Calu3 (cell line): ENCODE results near the gene LIPA. TPM values are rescaled to one million over a fixed set of nuclear protein-coding genes. Genes with fewer than 3 reads are reported as not detected.
"Not testable (repeated sequence)": the region's sequence is repeated elsewhere in the genome, so short reads cannot be mapped to it uniquely, and the experiment has no call there.

Experiments used
- BruUV-seq: library from RNA; stranded (reverse); fragments of 400-500 nt; replicated peaks from 2 replicates; lab custom pipeline; 2021; lab: Mats Ljungman, UMichigan
- CTCF ChIA-PET: fragments of 300-600 bp; sonication (Branson Sonifier 250); formaldehyde crosslinking; loops from one replicate; lab custom pipeline; 2022; ENCODE audit warnings: antibody characterized with exemption; lab: Charles Lee
- DNase-seq: peaks from one replicate; pipeline ENCODE4 v3.0.0; 2022
- H3K27ac Mint-ChIP-seq: one replicate; pipeline ENCODE4 v1.8.0; 2022; ENCODE audit warnings: mixed read lengths; ENCODE audit not compliant: unreplicated experiment
- H3K27me3 Mint-ChIP-seq: one replicate; pipeline ENCODE4 v1.8.0; 2022; ENCODE audit warnings: mixed read lengths; ENCODE audit not compliant: unreplicated experiment
- H3K36me3 Mint-ChIP-seq: one replicate; pipeline ENCODE4 v1.8.0; 2022; ENCODE audit warnings: mild to moderate bottlenecking, moderate library complexity, mixed read lengths; ENCODE audit not compliant: insufficient read depth, unreplicated experiment
- H3K4me1 Mint-ChIP-seq: one replicate; pipeline ENCODE4 v1.8.0; 2022; ENCODE audit warnings: mild to moderate bottlenecking, low read depth, mixed read lengths; ENCODE audit not compliant: unreplicated experiment
- H3K4me3 Mint-ChIP-seq: one replicate; pipeline ENCODE4 v1.8.0; 2022; ENCODE audit warnings: mild to moderate bottlenecking, low read depth, moderate library complexity, mixed read lengths; ENCODE audit not compliant: unreplicated experiment
- H3K9me3 Mint-ChIP-seq: one replicate; pipeline ENCODE4 v1.8.0; 2022; ENCODE audit warnings: low read depth, mixed read lengths; ENCODE audit not compliant: unreplicated experiment
- intact Hi-C: fragments of 100-400 bp; cut with micrococcal nuclease; formaldehyde crosslinking; loops from one replicate; pipeline ENCODE4 v1.10.0; 2022; ENCODE audit not compliant: unreplicated experiment
- total RNA-seq: library from RNA; stranded (reverse); gene quantifications from 2 replicates; pipeline ENCODE4 v1.2.3, GENCODE V29; 2022
- TF ChIP-seq, protein P1 (sequence below): fragments of 200-600 bp; IDR thresholded peaks from one replicate; pipeline ENCODE4 v1.8.0; 2022; ENCODE audit warnings: antibody characterized with exemption; ENCODE audit not compliant: unreplicated experiment

The LIPA gene
- total RNA-seq, 1 experiment from 2014 or later: 66.7 TPM

- Mint-ChIP-seq H3K4me1 (peaks cover 7% of the 10 kb centered on the region), H3K27ac (no peak overlapping the region), H3K36me3 (peaks cover 13% of the 10 kb centered on the region), H3K27me3 (no peaks in the 10 kb centered on the region), H3K9me3 (no peaks in the 10 kb centered on the region), H3K4me3 (peak overlapping the region; percentile 77)
- TF ChIP-seq, protein P1, sequence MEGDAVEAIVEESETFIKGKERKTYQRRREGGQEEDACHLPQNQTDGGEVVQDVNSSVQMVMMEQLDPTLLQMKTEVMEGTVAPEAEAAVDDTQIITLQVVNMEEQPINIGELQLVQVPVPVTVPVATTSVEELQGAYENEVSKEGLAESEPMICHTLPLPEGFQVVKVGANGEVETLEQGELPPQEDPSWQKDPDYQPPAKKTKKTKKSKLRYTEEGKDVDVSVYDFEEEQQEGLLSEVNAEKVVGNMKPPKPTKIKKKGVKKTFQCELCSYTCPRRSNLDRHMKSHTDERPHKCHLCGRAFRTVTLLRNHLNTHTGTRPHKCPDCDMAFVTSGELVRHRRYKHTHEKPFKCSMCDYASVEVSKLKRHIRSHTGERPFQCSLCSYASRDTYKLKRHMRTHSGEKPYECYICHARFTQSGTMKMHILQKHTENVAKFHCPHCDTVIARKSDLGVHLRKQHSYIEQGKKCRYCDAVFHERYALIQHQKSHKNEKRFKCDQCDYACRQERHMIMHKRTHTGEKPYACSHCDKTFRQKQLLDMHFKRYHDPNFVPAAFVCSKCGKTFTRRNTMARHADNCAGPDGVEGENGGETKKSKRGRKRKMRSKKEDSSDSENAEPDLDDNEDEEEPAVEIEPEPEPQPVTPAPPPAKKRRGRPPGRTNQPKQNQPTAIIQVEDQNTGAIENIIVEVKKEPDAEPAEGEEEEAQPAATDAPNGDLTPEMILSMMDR: no peak
- BruUV-seq: no TSS peak
- CTCF ChIA-PET: interaction anchor here (0.7 to 1.3 kb wide), 2 partner anchors 124 to 141 kb away, joined by 3 read pairs; partner anchors contain the start of gene IFIT1
- intact Hi-C loops: loop anchor here (10.0 kb wide), 1 partner anchor 304 kb away; no protein-coding TSS in a partner anchor
- DNase-seq: no peak
These were observed 638 bp downstream of the LIPA start for GRCh38 chr10:89250865-89251408.

GRCh38 chr10:89248990-89249389, 2.6 kb downstream of the LIPA start:
- no peak overlapping the region for H3K4me3 Mint-ChIP-seq
- no TSS peak for BruUV-seq
- no peak overlapping the region for H3K27ac Mint-ChIP-seq
- CTCF ChIA-PET: no interaction called here
- H3K4me1 Mint-ChIP-seq: peaks cover 7% of the 10 kb centered on the region
- no peaks in the 10 kb centered on the region for H3K27me3 Mint-ChIP-seq
- peaks cover 13% of the 10 kb centered on the region for H3K36me3 Mint-ChIP-seq
- DNase-seq: no peak
- H3K9me3 Mint-ChIP-seq: no peaks in the 10 kb centered on the region
- TF ChIP-seq, protein P1: no peak
- intact Hi-C loops: no loop called here

DNA sequence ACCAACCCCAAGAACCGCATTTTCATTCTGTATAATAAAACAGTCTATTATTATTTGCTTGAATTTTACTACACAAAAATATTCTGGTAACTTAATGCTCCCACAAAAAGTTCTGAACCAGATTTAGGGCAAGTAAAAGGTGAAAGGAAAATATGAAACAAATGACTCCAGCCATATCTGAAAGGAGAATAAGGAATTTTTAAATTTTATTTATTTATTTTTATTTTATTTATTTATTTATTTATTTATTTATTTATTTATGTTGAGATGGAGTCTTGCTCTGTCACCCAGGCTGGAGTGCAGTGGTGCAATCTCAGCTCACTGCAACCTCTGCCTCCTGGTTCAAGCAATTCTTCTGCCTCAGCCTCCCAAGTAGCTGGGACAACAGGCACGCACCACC, 4.0 kb downstream of the LIPA start:
- CTCF ChIA-PET, BruUV-seq, H3K27me3 Mint-ChIP-seq, H3K27ac Mint-ChIP-seq, intact Hi-C loops, H3K9me3 Mint-ChIP-seq, H3K4me3 Mint-ChIP-seq, H3K4me1 Mint-ChIP-seq, DNase-seq: not testable (repeated sequence)
- peaks cover 13% of the 10 kb centered on the region for H3K36me3 Mint-ChIP-seq

DNA sequence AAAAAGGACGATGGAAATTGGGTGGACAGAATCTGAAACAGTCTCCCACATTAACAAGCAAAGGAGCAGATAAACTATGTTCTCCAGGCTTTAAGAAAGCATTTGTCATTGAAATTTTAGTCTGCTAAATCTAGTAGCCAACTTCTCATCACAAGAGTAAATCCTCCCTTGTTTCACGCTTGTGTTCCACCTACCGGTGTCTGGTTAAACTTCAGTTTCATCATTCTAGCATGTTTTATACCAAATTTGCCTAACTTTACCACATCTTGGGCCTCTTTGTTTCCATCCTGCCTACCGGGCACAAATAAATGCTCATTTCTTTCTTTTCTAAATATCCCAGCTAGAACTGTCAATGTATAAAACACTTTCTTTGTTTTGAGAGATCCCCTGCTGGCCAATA, 5.8 kb downstream of the LIPA start:
- Mint-ChIP-seq H3K36me3 (peaks cover under 1% of the 10 kb centered on the region), H3K4me3 (no peak overlapping the region), H3K27me3 (no peaks in the 10 kb centered on the region), H3K4me1 (peaks cover 7% of the 10 kb centered on the region), H3K9me3 (no peaks in the 10 kb centered on the region), H3K27ac (no peak overlapping the region)
- CTCF ChIA-PET: no interaction called here
- BruUV-seq: no TSS peak
- TF ChIP-seq, protein P1: no peak
- DNase-seq: no peak
- intact Hi-C loops: no loop called here

DNA sequence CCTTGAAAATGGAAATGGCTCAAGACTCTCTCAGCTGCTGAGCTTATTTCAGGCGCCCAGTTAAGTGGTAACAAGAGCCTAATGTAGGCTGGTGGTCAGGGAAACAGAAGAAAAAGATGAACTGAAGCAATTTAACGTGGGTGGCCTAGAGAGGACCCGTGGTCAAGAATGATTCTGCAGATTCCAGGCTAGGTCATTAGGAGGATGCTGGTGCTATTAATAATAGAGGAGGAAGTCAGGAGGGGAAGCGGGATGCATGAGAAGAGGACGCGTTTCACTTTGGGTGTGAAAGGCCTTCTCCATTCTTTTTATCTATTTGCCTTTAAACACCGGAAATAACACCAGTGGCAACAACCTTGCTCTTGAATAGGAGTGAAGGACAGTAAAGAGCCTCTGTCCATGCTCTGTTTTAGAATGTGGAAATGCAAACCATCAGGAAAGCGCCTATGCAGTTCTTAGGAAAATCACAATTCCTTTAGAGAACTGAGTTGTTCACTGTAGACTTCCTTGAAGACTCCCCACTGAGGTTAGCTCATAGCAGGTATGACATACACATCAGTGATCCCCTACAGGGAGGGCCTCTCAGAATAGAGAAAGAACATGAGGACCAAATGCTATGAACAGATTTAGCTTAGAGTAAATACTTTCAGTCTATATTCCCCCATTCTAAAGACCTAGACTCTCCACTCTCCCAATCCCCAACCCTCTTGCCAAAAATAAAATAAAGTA, 8.6 kb downstream of the LIPA start:
- DNase-seq: no peak
- TF ChIP-seq, protein P1: no peak
- no peak overlapping the region for H3K4me3 Mint-ChIP-seq
- CTCF ChIA-PET: no interaction called here
- BruUV-seq: no TSS peak
- H3K27ac Mint-ChIP-seq: no peak overlapping the region
- H3K27me3 Mint-ChIP-seq: no peaks in the 10 kb centered on the region
- intact Hi-C loops: no loop called here
- no peaks in the 10 kb centered on the region for H3K9me3 Mint-ChIP-seq
- no peaks in the 10 kb centered on the region for H3K4me1 Mint-ChIP-seq
- H3K36me3 Mint-ChIP-seq: no peaks in the 10 kb centered on the region
